Immature natural killer cell (primary cell): ENCODE results near the gene CYP19A1. TPM values are rescaled to one million over a fixed set of nuclear protein-coding genes. Genes with fewer than 3 reads are reported as not detected.
A peak's percentile ranks its signal among the peaks of the same experiment; 100 is the strongest.
"Not testable (repeated sequence)": the region's sequence is repeated elsewhere in the genome, so short reads cannot be mapped to it uniquely, and the experiment has no call there.

Experiments used
- DNase-seq, 3 donors: peaks; one replicate each; pipeline ENCODE4 v3.0.0; 2022; ENCODE audit warnings: mixed read lengths in 1 of 3
- H3K27ac Mint-ChIP-seq, 6 donors: one replicate each; pipeline ENCODE4 v1.8.0; 2020; ENCODE audit warnings: mixed read lengths in 6 of 6, mild to moderate bottlenecking in 5 of 6, inconsistent platforms in 4 of 6, moderate library complexity in 3 of 6
- H3K27me3 Mint-ChIP-seq, 3 donors: one replicate each; pipeline ENCODE4 v1.8.0; 2020 to 2021; ENCODE audit warnings: low read depth in 3 of 3, mild to moderate bottlenecking in 3 of 3, mixed read lengths in 3 of 3, moderate library complexity in 3 of 3, inconsistent platforms in 1 of 3
- H3K36me3 Mint-ChIP-seq, 3 donors: one replicate each; pipeline ENCODE4 v1.8.0; 2020; ENCODE audit warnings: mixed read lengths in 3 of 3, inconsistent platforms in 2 of 3, mild to moderate bottlenecking in 2 of 3
- H3K4me1 Mint-ChIP-seq, 2 donors: one replicate each; pipeline ENCODE4 v1.8.0; 2020; ENCODE audit warnings: inconsistent platforms in 2 of 2, mild to moderate bottlenecking in 2 of 2, mixed read lengths in 2 of 2, moderate library complexity in 1 of 2
- H3K4me3 Mint-ChIP-seq, 5 donors: one replicate each; pipeline ENCODE4 v1.8.0; 2020; ENCODE audit warnings: mild to moderate bottlenecking in 5 of 5, mixed read lengths in 5 of 5, inconsistent platforms in 3 of 5, moderate library complexity in 3 of 5
- H3K9me3 Mint-ChIP-seq, 6 donors: one replicate each; pipeline ENCODE4 v1.8.0; 2020; ENCODE audit warnings: mild to moderate bottlenecking in 6 of 6, mixed read lengths in 6 of 6, inconsistent platforms in 4 of 6, moderate library complexity in 3 of 6
- polyA plus RNA-seq, 3 donors: library from polyadenylated mRNA; unstranded; fragments of 300-500 nt; fragmentation: Illumina TruSeq; gene quantifications; one replicate each; pipeline ENCODE4 v1.2.3, GENCODE V29; 2021

CYP19A1 gene
- polyA plus RNA-seq, 3 donors from 2014 or later = not detected

DNA sequence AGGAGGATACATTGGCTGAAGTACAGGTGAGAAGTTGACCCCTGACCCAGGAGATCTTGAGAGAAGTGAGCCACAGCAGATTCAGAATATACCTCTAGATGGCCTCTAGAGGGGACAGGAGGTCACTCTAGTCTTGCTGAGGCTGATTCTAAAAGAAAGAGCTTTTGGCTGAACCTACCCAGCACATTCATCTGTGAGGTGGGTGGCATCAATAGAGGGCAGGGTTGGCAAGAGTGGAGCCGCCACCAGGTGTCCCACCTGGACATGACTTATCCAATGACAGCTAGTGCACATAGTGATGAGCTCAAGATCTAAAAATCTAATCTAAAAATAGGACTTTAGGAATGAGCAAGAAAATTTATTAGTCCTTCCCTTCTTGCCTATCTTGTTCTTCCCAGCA, 51.6 kb downstream of the CYP19A1 start:
- Mint-ChIP-seq H3K36me3 (no peaks in the 10 kb centered on the region), H3K27me3 (peaks cover 0 to 3% (median 2%) of the 10 kb centered on the region in 3 donors), H3K27ac (no peak overlapping the region), H3K4me1 (peaks cover 0 to 3% of the 10 kb centered on the region in 2 donors), H3K9me3 (peaks cover 0 to 2% (median 0%) of the 10 kb centered on the region in 6 donors), H3K4me3 (no peak overlapping the region)
- DNase-seq = no peak

DNA sequence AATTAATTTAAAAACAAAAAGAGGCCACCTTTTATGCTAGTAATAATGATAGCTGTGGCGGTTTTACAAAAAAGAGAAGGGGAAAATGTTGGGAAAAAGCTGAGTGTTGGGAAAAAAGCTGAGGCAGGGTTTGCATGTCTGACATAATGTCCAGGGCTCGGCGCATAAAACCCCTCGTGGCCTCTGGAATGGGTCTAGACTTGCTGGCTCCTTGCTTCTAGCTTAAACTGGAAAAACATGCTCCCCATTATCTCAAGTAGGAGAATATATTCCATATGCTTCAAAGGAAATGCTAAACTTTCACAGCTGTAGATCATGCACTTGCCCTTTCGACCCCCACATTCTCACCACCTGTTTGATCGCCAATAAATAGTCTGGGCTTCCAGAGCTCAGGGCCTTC, 53.0 kb downstream of the CYP19A1 start:
- peaks cover 0 to 4% (median 0%) of the 10 kb centered on the region in 6 donors for H3K9me3 Mint-ChIP-seq
- no peak overlapping the region for H3K27ac Mint-ChIP-seq
- no peak overlapping the region for H3K4me3 Mint-ChIP-seq
- peaks cover 0 to 3% (median 2%) of the 10 kb centered on the region in 3 donors for H3K27me3 Mint-ChIP-seq
- no peak for DNase-seq
- H3K4me1 Mint-ChIP-seq = peaks cover 0 to 3% of the 10 kb centered on the region in 2 donors
- no peaks in the 10 kb centered on the region for H3K36me3 Mint-ChIP-seq

DNA sequence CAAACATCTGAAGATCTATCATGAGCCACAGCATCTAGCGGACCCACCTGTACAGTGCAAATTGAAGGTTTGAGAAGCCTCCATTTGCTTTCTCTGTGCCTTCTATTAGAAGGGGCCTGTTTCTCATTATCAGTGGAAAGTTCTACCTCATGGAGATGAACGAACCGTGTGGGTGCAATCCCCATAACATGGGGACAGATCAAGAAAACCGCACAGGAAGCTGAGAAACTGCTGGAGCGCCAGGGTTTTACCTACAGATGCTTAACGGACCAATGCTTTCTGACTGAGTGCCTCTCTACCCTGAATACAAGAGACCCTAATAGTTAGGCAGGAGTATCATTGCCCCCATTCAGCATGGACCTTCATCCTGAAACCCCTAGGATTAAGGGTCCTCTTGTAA, 53.5 kb downstream of the CYP19A1 start:
- Mint-ChIP-seq H3K4me1 (peaks cover 0 to 3% of the 10 kb centered on the region in 2 donors), H3K4me3 (no peak overlapping the region), H3K27ac (no peak overlapping the region), H3K9me3 (peaks cover 0 to 4% (median 0%) of the 10 kb centered on the region in 6 donors), H3K36me3 (no peaks in the 10 kb centered on the region), H3K27me3 (peaks cover 2 to 5% (median 2%) of the 10 kb centered on the region in 3 donors)
- DNase-seq = no peak

DNA sequence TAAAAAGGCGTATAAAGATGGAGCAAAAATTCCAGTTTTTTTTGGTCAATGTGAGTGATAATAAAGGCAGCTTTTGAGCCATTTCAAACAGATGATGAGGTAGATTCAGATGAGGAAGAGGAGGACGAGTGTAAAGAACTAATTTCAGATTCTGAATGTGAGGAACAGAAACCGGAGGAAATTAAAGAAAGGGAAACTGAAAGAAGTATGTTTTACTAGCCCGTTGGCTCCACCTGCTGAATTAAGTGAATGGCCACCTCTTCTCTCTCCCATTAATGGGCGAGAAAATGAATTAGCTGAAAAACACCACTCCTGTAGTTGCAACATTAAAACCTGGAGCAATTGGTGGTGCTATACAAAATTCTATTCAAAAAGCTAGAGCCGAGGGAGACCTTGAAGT, 55.4 kb downstream of the CYP19A1 start:
- Mint-ChIP-seq H3K27me3 (peaks cover 2% of the 10 kb centered on the region in 3 donors), H3K9me3 (peaks cover 0 to 2% (median 0%) of the 10 kb centered on the region in 6 donors), H3K36me3 (no peaks in the 10 kb centered on the region), H3K4me1 (peaks cover 0 to 3% of the 10 kb centered on the region in 2 donors), H3K27ac (no peak overlapping the region), H3K4me3 (peak overlapping the region in 2 of 5 donors; percentile 1 to 59)
- no peak for DNase-seq

DNA sequence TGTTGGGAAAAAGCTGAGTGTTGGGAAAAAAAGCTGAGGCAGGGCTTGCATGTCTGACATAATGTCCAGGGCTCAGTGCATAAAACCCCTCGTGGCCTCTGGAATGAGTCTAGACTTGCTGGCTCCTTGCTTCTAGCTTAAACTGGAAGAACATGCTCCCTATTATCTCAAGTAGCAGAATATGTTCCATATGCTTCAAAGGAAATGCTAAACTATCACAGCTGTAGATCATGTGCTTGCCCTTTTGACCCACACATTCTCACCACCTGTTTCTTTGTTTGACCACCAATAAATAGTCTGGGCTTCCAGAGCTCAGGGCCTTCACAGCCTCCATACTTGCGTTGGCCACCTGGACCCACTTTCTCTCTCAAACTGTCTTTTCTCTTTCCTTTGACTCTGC, 56.2 kb downstream of the CYP19A1 start:
- not testable (repeated sequence) for H3K4me1 Mint-ChIP-seq, H3K9me3 Mint-ChIP-seq, DNase-seq, H3K4me3 Mint-ChIP-seq, H3K27me3 Mint-ChIP-seq, H3K27ac Mint-ChIP-seq, H3K36me3 Mint-ChIP-seq

- peaks cover 0 to 2% (median 0%) of the 10 kb centered on the region in 6 donors for H3K9me3 Mint-ChIP-seq
- H3K4me1 Mint-ChIP-seq = peaks cover 0 to 3% of the 10 kb centered on the region in 2 donors
- no peak overlapping the region for H3K4me3 Mint-ChIP-seq
- H3K36me3 Mint-ChIP-seq = no peaks in the 10 kb centered on the region
- H3K27me3 Mint-ChIP-seq = peaks cover 2% of the 10 kb centered on the region in 3 donors
- DNase-seq = no peak
- no peak overlapping the region for H3K27ac Mint-ChIP-seq
Observed at GRCh38 chr15:51281368-51281967, 56.9 kb downstream of the CYP19A1 start.

DNA sequence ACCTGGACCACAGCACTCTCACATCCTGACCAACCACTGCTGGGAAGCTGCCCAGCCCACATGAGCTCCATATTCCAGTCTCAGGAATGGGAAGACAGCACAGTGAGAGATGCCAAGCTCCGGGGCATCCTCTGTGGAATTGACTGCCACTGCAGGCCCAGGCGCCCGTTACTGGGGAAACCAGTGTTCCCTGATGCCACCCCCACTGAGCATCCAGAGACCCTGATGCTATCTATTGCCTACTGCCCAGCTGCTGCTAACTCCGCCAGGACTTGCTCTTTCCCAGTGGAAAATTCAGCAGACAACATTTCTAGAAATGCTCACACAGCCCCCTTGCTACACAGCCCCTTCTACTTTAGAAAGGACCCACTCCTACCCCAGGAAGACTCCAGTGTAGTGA, 57.6 kb downstream of the CYP19A1 start:
- Mint-ChIP-seq H3K36me3 (no peaks in the 10 kb centered on the region), H3K27me3 (peaks cover 2 to 5% (median 4%) of the 10 kb centered on the region in 3 donors), H3K4me3 (no peak overlapping the region), H3K9me3 (peaks cover 0 to 2% (median 0%) of the 10 kb centered on the region in 6 donors), H3K4me1 (peaks cover 0 to 3% of the 10 kb centered on the region in 2 donors), H3K27ac (peak overlapping the region in 1 of 6 donors; percentile 10)
- no peak for DNase-seq

DNA sequence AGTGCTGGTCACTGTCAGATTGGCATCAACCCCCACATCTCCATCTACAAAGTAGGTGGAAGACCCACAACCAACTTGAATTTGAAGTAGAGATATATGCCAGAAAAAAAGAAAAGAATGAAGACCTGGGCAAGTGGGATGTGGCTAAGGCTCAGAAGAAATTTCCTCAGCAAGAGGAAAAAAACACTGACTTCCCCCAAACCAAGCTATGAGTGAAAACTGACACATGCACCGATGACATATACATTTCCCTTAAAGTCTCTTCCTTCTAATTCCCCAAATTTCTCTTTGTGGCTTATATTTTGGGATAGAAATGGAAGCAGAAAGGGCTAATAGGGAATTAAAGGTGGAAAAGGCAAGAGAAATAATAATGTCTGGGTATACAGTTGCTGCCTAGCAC, 59.0 kb downstream of the CYP19A1 start:
- peaks cover 2 to 4% (median 3%) of the 10 kb centered on the region in 3 donors for H3K27me3 Mint-ChIP-seq

GRCh38 chr15:51277101-51277500, 61.3 kb downstream of the CYP19A1 start:
- H3K36me3 Mint-ChIP-seq = no peaks in the 10 kb centered on the region
- peaks cover 3 to 4% (median 3%) of the 10 kb centered on the region in 3 donors for H3K27me3 Mint-ChIP-seq
- H3K27ac Mint-ChIP-seq = no peak overlapping the region
- no peak overlapping the region for H3K4me3 Mint-ChIP-seq
- H3K9me3 Mint-ChIP-seq = peaks cover 0 to 2% (median 0%) of the 10 kb centered on the region in 6 donors
- no peak for DNase-seq
- no peaks in the 10 kb centered on the region for H3K4me1 Mint-ChIP-seq

More for the DNA sequence above, 59.0 kb downstream of the CYP19A1 start:
- DNase-seq = no peak
- Mint-ChIP-seq H3K36me3 (no peaks in the 10 kb centered on the region), H3K27ac (no peak overlapping the region), H3K4me3 (no peak overlapping the region), H3K9me3 (peaks cover 0 to 2% (median 0%) of the 10 kb centered on the region in 6 donors), H3K4me1 (peaks cover 0 to 3% of the 10 kb centered on the region in 2 donors)

DNA sequence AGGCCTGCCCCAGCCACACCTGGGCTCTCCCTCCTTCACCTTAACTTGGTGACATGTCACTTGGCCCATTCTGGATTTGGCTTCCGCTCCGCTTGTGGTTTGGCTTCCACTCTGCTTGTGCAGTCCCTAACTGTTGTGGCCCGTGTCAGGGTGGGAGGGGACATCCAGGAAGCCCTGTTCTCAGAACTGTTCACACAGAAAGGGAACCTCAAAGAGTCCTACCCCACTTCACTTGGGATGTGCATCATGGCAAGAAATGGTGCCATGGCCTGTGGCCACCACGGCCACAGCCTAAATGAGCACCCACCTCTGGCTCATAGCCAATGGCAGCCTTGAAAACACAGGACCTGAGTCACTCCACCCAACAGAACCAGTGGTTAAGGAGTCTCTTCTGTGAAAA, 63.4 kb downstream of the CYP19A1 start:
- H3K4me1 Mint-ChIP-seq = no peaks in the 10 kb centered on the region
- no peak overlapping the region for H3K4me3 Mint-ChIP-seq
- H3K27ac Mint-ChIP-seq = no peak overlapping the region
- peaks cover 1 to 3% (median 2%) of the 10 kb centered on the region in 3 donors for H3K27me3 Mint-ChIP-seq
- no peaks in the 10 kb centered on the region for H3K36me3 Mint-ChIP-seq
- no peak for DNase-seq
- H3K9me3 Mint-ChIP-seq = peaks cover 0 to under 1% (median 0%) of the 10 kb centered on the region in 6 donors

GRCh38 chr15:51270706-51271105, 67.7 kb downstream of the CYP19A1 start:
- DNase-seq = no peak
- peaks cover 6 to 8% (median 7%) of the 10 kb centered on the region in 3 donors for H3K27me3 Mint-ChIP-seq
- no peaks in the 10 kb centered on the region for H3K36me3 Mint-ChIP-seq
- peaks cover 0 to 6% (median 0%) of the 10 kb centered on the region in 6 donors for H3K9me3 Mint-ChIP-seq
- H3K4me3 Mint-ChIP-seq = no peak overlapping the region
- no peaks in the 10 kb centered on the region for H3K4me1 Mint-ChIP-seq
- H3K27ac Mint-ChIP-seq = no peak overlapping the region

DNA sequence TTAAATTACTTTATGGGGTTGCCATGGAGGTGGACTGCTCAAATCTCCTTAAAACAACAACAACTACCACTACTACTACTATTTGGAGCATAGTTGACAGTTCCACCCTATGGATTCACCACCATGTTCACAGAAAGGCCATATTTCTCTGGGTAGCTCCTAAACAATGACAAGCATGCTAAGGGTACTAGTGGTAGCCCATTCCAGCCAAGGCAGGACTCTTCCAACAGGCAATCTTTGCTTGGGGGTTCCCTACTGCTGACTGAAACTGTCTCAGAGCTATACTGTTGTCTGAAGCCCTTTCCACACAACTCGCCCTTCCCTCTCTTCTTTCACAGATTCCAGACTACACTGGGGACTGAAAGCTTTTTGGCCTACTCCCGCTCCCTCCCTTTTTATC, 68.9 kb downstream of the CYP19A1 start:
- DNase-seq = no peak
- no peaks in the 10 kb centered on the region for H3K4me1 Mint-ChIP-seq
- no peak overlapping the region for H3K27ac Mint-ChIP-seq
- no peak overlapping the region for H3K4me3 Mint-ChIP-seq
- H3K9me3 Mint-ChIP-seq = peaks cover 0 to 6% (median 0%) of the 10 kb centered on the region in 6 donors
- peaks cover 6 to 10% (median 10%) of the 10 kb centered on the region in 3 donors for H3K27me3 Mint-ChIP-seq
- H3K36me3 Mint-ChIP-seq = no peaks in the 10 kb centered on the region

GRCh38 chr15:51267703-51268083, 70.7 kb downstream of the CYP19A1 start:
- Mint-ChIP-seq H3K27me3 (peaks cover 6 to 10% (median 10%) of the 10 kb centered on the region in 3 donors), H3K9me3 (peaks cover 0 to 6% (median 0%) of the 10 kb centered on the region in 6 donors), H3K27ac (no peak overlapping the region), H3K4me3 (no peak overlapping the region), H3K36me3 (no peaks in the 10 kb centered on the region), H3K4me1 (no peaks in the 10 kb centered on the region)
- DNase-seq = no peak

GRCh38 chr15:51267051-51267702, 71.2 kb downstream of the CYP19A1 start:
- H3K4me3 Mint-ChIP-seq = peak overlapping the region in 1 of 5 donors; percentile 6

More at GRCh38 chr15:51267051-51267702, 71.2 kb downstream of the CYP19A1 start:
- no peaks in the 10 kb centered on the region for H3K4me1 Mint-ChIP-seq
- peaks cover 6 to 10% (median 10%) of the 10 kb centered on the region in 3 donors for H3K27me3 Mint-ChIP-seq
- no peak for DNase-seq
- H3K36me3 Mint-ChIP-seq = no peaks in the 10 kb centered on the region
- H3K27ac Mint-ChIP-seq = no peak overlapping the region
- H3K9me3 Mint-ChIP-seq = peaks cover 0 to 6% (median 0%) of the 10 kb centered on the region in 6 donors
